Keratinocyte (primary cell): ENCODE results near the gene LARP1B. TPM values are rescaled to one million over a fixed set of nuclear protein-coding genes. Genes with fewer than 3 reads are reported as not detected.
"Not testable (repeated sequence)": the region's sequence is repeated elsewhere in the genome, so short reads cannot be mapped to it uniquely, and the experiment has no call there.

Experiments
- DNase-seq: peaks from one replicate; pipeline ENCODE4 v3.0.0-alpha.2; 2011; ENCODE audit warnings: low read depth, missing footprints, low spot score
- FAIRE-seq: peaks from 2 replicates; lab custom pipeline; 2011; peaks lifted over from hg19 to GRCh38; lab: Jason Lieb, UNC
- H2AFZ ChIP-seq: 2 replicates; pipeline ENCODE4 v1.6.0; 2012; ENCODE audit warnings: low read length, control low read depth, inconsistent platforms; ENCODE audit not compliant: control insufficient read depth
- H3K27ac ChIP-seq: 2 replicates; pipeline ENCODE4 v1.5.1; 2011; ENCODE audit warnings: low read length; ENCODE audit not compliant: control insufficient read depth, insufficient read depth
- H3K27me3 ChIP-seq: 3 replicates; pipeline ENCODE4 v1.6.0; 2011; ENCODE audit warnings: low read length; ENCODE audit not compliant: control insufficient read depth, insufficient read depth; ENCODE audit errors: extremely low read depth
- H3K36me3 ChIP-seq, 2 experiments: 2 replicates in 1 of 2; 3 replicates in 1 of 2; pipeline ENCODE4 v1.5.1; 2011; ENCODE audit warnings: low read length in 2 of 2, mild to moderate bottlenecking in 1 of 2; ENCODE audit not compliant: control insufficient read depth in 2 of 2, insufficient read depth in 2 of 2; ENCODE audit errors: extremely low read depth in 1 of 2
- H3K4me1 ChIP-seq: 3 replicates; pipeline ENCODE4 v1.5.1; 2011; ENCODE audit warnings: low read length; ENCODE audit not compliant: control insufficient read depth, insufficient read depth; ENCODE audit errors: extremely low read depth
- H3K4me2 ChIP-seq: 3 replicates; pipeline ENCODE4 v1.6.0; 2011; ENCODE audit warnings: low read depth, low read length; ENCODE audit not compliant: control insufficient read depth, insufficient read depth; ENCODE audit errors: extremely low read depth
- H3K4me3 ChIP-seq, 3 experiments: fragments of 200-600 bp in 1 of 3; sonication (generic) in 1 of 3; 2 replicates in 2 of 3; 3 replicates in 1 of 3; pipeline ENCODE4 v1.5.1; 2011 to 2016; ENCODE audit warnings: low read length in 3 of 3, mild to moderate bottlenecking in 3 of 3, control low read depth in 2 of 3, inconsistent platforms in 1 of 3, low read depth in 1 of 3, mixed read lengths in 1 of 3, mixed run types in 1 of 3, moderate library complexity in 1 of 3; ENCODE audit not compliant: control insufficient read depth in 2 of 3, insufficient read depth in 2 of 3; ENCODE audit errors: extremely low read depth in 1 of 3
- H3K79me2 ChIP-seq: 2 replicates; pipeline ENCODE4 v1.6.0; 2012; ENCODE audit warnings: low read length; ENCODE audit not compliant: control insufficient read depth, insufficient read depth
- H3K9ac ChIP-seq: 3 replicates; pipeline ENCODE4 v1.6.0; 2011; ENCODE audit warnings: low read length; ENCODE audit not compliant: control insufficient read depth, insufficient read depth; ENCODE audit errors: extremely low read depth
- H3K9me1 ChIP-seq: 3 replicates; pipeline ENCODE4 v1.6.0; 2011; ENCODE audit warnings: low read length; ENCODE audit not compliant: control insufficient read depth, insufficient read depth; ENCODE audit errors: extremely low read depth
- H3K9me3 ChIP-seq: 2 replicates; pipeline ENCODE4 v1.5.1; 2012; ENCODE audit warnings: low read depth, low read length; ENCODE audit not compliant: control insufficient read depth
- H4K20me1 ChIP-seq: 3 replicates; pipeline ENCODE4 v1.6.0; 2011; ENCODE audit warnings: low read length; ENCODE audit not compliant: control insufficient read depth, insufficient read depth; ENCODE audit errors: extremely low read depth
- CTCF ChIP-seq, 3 experiments: IDR thresholded peaks in 1 of 3; conservative IDR thresholded peaks in 1 of 3; optimal IDR thresholded peaks in 1 of 3; 2 replicates in 2 of 3; 3 replicates in 1 of 3; pipeline versions ENCODE3 to v1.5.1; 2011; ENCODE audit warnings: low read length in 3 of 3, mild to moderate bottlenecking in 3 of 3, moderate library complexity in 2 of 3, control low read depth in 1 of 3, inconsistent platforms in 1 of 3; ENCODE audit not compliant: insufficient read depth in 2 of 3; ENCODE audit errors: extremely low read depth in 1 of 3
- EZH2 ChIP-seq: IDR thresholded peaks from one replicate; pipeline ENCODE4 v1.6.1; 2012; ENCODE audit warnings: inconsistent platforms, mild to moderate bottlenecking, low read length, moderate library complexity
- dilution Hi-C: fragments of 300-500 bp; cut with MboI; formaldehyde crosslinking; loops from one replicate; pipeline ENCODE4 v1.7.0; 2020; ENCODE audit warnings: low sequenced_read_pairs; ENCODE audit not compliant: extremely low pct_ligation_motif_present
- polyA plus RNA-seq, 5 experiments: library from polyadenylated mRNA; depleted of rRNA in 3 of 5; stranded (reverse) in 3 of 5; stranded (forward) in 1 of 5; unstranded in 1 of 5; fragments of >200 nt; gene quantifications; 1 replicate in 1 of 5; 2 replicates in 3 of 5; 3 replicates in 1 of 5; pipeline versions ENCODE4 v1.2.1 to v1.2.3, GENCODE V29; 2011 to 2012; ENCODE audit warnings: missing spikeins in 2 of 5, low read depth in 1 of 5, low replicate concordance in 1 of 5

LARP1B gene
- polyA plus RNA-seq, 1 donor (not counting 4 experiments of a cell fraction or from before 2014, with no cell fraction given) = 18.3 TPM

- DNase-seq, H3K79me2 ChIP-seq, H4K20me1 ChIP-seq, H3K4me2 ChIP-seq, H3K36me3 ChIP-seq, H2AFZ ChIP-seq, H3K4me3 ChIP-seq, dilution Hi-C loops, H3K27me3 ChIP-seq, FAIRE-seq, H3K27ac ChIP-seq, H3K9ac ChIP-seq, H3K9me1 ChIP-seq, H3K4me1 ChIP-seq, H3K9me3 ChIP-seq: not testable (repeated sequence)
Measured at GRCh38 chr4:128054907-128055306, 6.2 kb upstream of the LARP1B start.

GRCh38 chr4:128055441-128056206 lies 5.5 kb upstream of the LARP1B start:
- H3K9me3 ChIP-seq, FAIRE-seq, H3K27me3 ChIP-seq, H3K9me1 ChIP-seq, H3K9ac ChIP-seq, H4K20me1 ChIP-seq, H3K27ac ChIP-seq, H3K79me2 ChIP-seq, DNase-seq, H3K4me3 ChIP-seq, H3K4me1 ChIP-seq, H2AFZ ChIP-seq, H3K4me2 ChIP-seq, H3K36me3 ChIP-seq, dilution Hi-C loops: not testable (repeated sequence)

- Histone ChIP-seq H3K36me3 (no peaks in the 10 kb centered on the region), H2AFZ (no peak overlapping the region), H3K9ac (no peak overlapping the region), H3K27ac (no peak overlapping the region), H3K27me3 (no peaks in the 10 kb centered on the region), H3K9me3 (no peaks in the 10 kb centered on the region), H3K4me1 (no peaks in the 10 kb centered on the region), H3K9me1 (no peaks in the 10 kb centered on the region), H3K79me2 (no peaks in the 10 kb centered on the region), H3K4me3 (no peak overlapping the region), H4K20me1 (no peaks in the 10 kb centered on the region), H3K4me2 (no peak overlapping the region)
- DNase-seq (no peak), FAIRE-seq (no peak)
- dilution Hi-C loops = no loop called here
- TF ChIP-seq CTCF (optimal IDR thresholded peaks at IDR 0.05 in 1 of 3, IDR thresholded peaks at IDR 0.05 in 1 of 3, conservative IDR thresholded peaks at IDR 0.05 in 1 of 3; ENCODE audit: extremely low read depth in 1 of 3, insufficient read depth in 2 of 3, low read length in 3 of 3) (no peak), EZH2 (no peak)
Measured at GRCh38 chr4:128056396-128056795, 4.7 kb upstream of the LARP1B start.
